ENCODE results near the gene ARFGEF2.

The ARFGEF2 gene

DNA sequence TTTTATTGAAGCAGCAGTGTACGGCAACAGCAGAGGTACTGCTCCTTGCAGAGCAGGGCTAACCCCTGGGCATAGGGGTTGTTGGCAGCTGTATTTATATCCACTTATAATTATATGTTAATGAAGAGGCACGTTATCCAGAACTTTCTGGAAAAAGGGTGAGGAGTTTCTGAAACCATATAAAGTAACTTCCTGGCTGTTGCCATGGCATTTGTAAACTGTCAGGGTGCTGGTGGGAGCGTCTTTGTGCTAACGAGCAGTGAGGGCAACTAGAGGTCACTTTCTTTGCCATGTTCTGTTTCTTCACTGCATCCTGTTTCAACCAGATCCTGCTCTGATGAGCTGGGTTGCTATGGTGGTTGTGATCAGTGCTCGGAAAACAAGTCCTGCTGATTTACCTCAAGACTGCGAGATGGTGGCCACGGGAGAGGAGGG is 11.1 kb upstream of the ARFGEF2 start:
- Histone ChIP-seq H3K79me2 (ENCODE audit: insufficient read depth, low read length) (no peaks in the 10 kb centered on the region), H3K4me3 (ENCODE audit: low read length, poor library complexity, severe bottlenecking) (no peak overlapping the region), H3K4me1 (ENCODE audit: insufficient read depth, low read length, poor library complexity, severe bottlenecking) (no peaks in the 10 kb centered on the region), H3K36me3 (ENCODE audit: insufficient read depth, low read length) (no peaks in the 10 kb centered on the region), H3K9me2 (replicated peaks; ENCODE audit: low read depth, low read length) (no peaks in the 10 kb centered on the region), H3F3A (ENCODE audit: low read depth) (no peaks in the 10 kb centered on the region), H3K4me2 (ENCODE audit: low read depth, low read length, poor library complexity, severe bottlenecking) (no peak overlapping the region), H3K9ac (ENCODE audit: low read depth, low read length, poor library complexity, severe bottlenecking) (no peak overlapping the region), H3K27me3 (ENCODE audit: insufficient read depth, low read length, poor library complexity, severe bottlenecking) (no peaks in the 10 kb centered on the region), H4K20me1 (ENCODE audit: insufficient read depth, low read length, poor library complexity, severe bottlenecking) (no peaks in the 10 kb centered on the region), H2AFZ (ENCODE audit: low read length) (no peak overlapping the region), H3K9me3 (ENCODE audit: insufficient read depth, low read depth, low read length) (peaks cover 7% of the 10 kb centered on the region; the same call in 1 of the 2 replicates)
- TF ChIP-seq, protein P1, sequence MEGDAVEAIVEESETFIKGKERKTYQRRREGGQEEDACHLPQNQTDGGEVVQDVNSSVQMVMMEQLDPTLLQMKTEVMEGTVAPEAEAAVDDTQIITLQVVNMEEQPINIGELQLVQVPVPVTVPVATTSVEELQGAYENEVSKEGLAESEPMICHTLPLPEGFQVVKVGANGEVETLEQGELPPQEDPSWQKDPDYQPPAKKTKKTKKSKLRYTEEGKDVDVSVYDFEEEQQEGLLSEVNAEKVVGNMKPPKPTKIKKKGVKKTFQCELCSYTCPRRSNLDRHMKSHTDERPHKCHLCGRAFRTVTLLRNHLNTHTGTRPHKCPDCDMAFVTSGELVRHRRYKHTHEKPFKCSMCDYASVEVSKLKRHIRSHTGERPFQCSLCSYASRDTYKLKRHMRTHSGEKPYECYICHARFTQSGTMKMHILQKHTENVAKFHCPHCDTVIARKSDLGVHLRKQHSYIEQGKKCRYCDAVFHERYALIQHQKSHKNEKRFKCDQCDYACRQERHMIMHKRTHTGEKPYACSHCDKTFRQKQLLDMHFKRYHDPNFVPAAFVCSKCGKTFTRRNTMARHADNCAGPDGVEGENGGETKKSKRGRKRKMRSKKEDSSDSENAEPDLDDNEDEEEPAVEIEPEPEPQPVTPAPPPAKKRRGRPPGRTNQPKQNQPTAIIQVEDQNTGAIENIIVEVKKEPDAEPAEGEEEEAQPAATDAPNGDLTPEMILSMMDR (conservative IDR thresholded peaks at IDR 0.05; ENCODE audit: low read length) = no peak
- TF ChIP-seq EZH2phosphoT487 (IDR thresholded peaks at IDR 0.05; ENCODE audit: borderline replicate concordance) = no peak

DNA sequence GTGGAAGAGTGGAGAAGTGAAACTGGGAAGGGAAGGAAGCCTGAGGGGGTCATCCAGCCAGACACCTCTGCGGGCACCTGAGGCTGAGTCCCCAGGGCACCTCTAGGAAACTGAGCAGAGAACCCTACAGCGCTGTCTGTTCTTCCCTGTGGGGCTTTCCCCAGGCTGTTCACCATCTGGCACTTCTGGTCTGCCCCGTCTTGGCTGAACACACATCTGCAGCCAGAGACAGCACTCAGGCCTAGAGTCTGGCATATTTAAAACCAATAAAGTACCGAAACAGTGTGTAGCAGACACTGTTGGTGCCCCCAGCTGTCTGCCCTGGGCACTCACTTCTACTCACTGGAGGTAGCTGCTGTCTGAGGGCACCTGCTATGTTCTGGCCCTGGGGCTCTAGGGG is 9.4 kb upstream of the ARFGEF2 start:
- no peak for TF ChIP-seq EZH2phosphoT487 (IDR thresholded peaks at IDR 0.05; ENCODE audit: borderline replicate concordance)
- TF ChIP-seq, protein P1 (conservative IDR thresholded peaks at IDR 0.05; ENCODE audit: low read length) = no peak
- no peaks in the 10 kb centered on the region for H3K4me1 ChIP-seq (ENCODE audit: insufficient read depth, low read length, poor library complexity, severe bottlenecking)
- H3K4me3 ChIP-seq (ENCODE audit: low read length, poor library complexity, severe bottlenecking) = no peak overlapping the region
- no peaks in the 10 kb centered on the region for H3K79me2 ChIP-seq (ENCODE audit: insufficient read depth, low read length)
- H3K9me3 ChIP-seq (ENCODE audit: insufficient read depth, low read depth, low read length) = peaks cover 7% of the 10 kb centered on the region; the same call in 1 of the 2 replicates
- H4K20me1 ChIP-seq (ENCODE audit: insufficient read depth, low read length, poor library complexity, severe bottlenecking) = no peaks in the 10 kb centered on the region
- H2AFZ ChIP-seq (ENCODE audit: low read length) = no peak overlapping the region
- H3F3A ChIP-seq (ENCODE audit: low read depth) = no peaks in the 10 kb centered on the region
- no peaks in the 10 kb centered on the region for H3K27me3 ChIP-seq (ENCODE audit: insufficient read depth, low read length, poor library complexity, severe bottlenecking)
- no peak overlapping the region for H3K4me2 ChIP-seq (ENCODE audit: low read depth, low read length, poor library complexity, severe bottlenecking)
- no peaks in the 10 kb centered on the region for H3K9me2 ChIP-seq (replicated peaks; ENCODE audit: low read depth, low read length)
- H3K36me3 ChIP-seq (ENCODE audit: insufficient read depth, low read length) = no peaks in the 10 kb centered on the region
- H3K9ac ChIP-seq (ENCODE audit: low read depth, low read length, poor library complexity, severe bottlenecking) = no peak overlapping the region

DNA sequence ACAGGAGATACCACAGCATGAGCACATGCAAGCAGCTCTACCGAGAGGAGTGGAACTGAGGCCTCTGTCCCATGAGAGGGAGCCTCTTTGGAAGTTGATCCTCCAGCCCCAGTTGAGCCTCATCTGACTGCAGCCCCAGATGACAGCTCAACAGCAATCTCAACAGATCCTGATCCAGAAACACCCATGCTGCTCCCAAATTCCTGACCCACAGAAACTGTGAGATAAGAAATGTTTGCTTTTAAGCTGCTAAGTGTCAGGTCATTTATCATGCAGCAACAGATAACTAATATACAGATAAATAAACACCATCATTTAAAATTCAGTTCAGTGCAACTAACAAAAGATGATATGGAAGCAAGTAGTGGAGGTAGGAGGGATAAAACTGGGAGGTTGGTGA is 4.8 kb upstream of the ARFGEF2 start:
- Histone ChIP-seq H3F3A (ENCODE audit: low read depth) (no peaks in the 10 kb centered on the region), H3K4me3 (ENCODE audit: low read length, poor library complexity, severe bottlenecking) (no peak overlapping the region), H3K9me3 (ENCODE audit: insufficient read depth, low read depth, low read length) (no peaks in the 10 kb centered on the region), H3K27me3 (ENCODE audit: insufficient read depth, low read length, poor library complexity, severe bottlenecking) (no peaks in the 10 kb centered on the region), H3K4me2 (ENCODE audit: low read depth, low read length, poor library complexity, severe bottlenecking) (no peak overlapping the region), H4K20me1 (ENCODE audit: insufficient read depth, low read length, poor library complexity, severe bottlenecking) (no peaks in the 10 kb centered on the region), H3K79me2 (ENCODE audit: insufficient read depth, low read length) (peaks cover 3% of the 10 kb centered on the region; the same call in 1 of the 2 replicates), H2AFZ (ENCODE audit: low read length) (no peak overlapping the region), H3K36me3 (ENCODE audit: insufficient read depth, low read length) (no peaks in the 10 kb centered on the region), H3K9ac (ENCODE audit: low read depth, low read length, poor library complexity, severe bottlenecking) (no peak overlapping the region), H3K4me1 (ENCODE audit: insufficient read depth, low read length, poor library complexity, severe bottlenecking) (peaks cover 9% of the 10 kb centered on the region), H3K9me2 (replicated peaks; ENCODE audit: low read depth, low read length) (no peaks in the 10 kb centered on the region)
- TF ChIP-seq, protein P1 (conservative IDR thresholded peaks at IDR 0.05; ENCODE audit: low read length) = no peak
- no peak for TF ChIP-seq EZH2phosphoT487 (IDR thresholded peaks at IDR 0.05; ENCODE audit: borderline replicate concordance)

Measured in Loucy (cell line).